SU-DHL-6 (cell line): ENCODE results near the gene MUC20.
"Not testable (repeated sequence)": the region's sequence is repeated elsewhere in the genome, so short reads cannot be mapped to it uniquely, and the experiment has no call there.

ENCODE experiments used
- EZH2phosphoT487 ChIP-seq: fragments of 200-600 bp; sonication (generic), shearing (Covaris generic); conservative IDR thresholded peaks from 2 replicates; pipeline ENCODE4 v1.6.1; 2018; ENCODE audit warnings: mild to moderate bottlenecking, antibody characterized with exemption, low read length, moderate library complexity, mixed read lengths
- TF ChIP-seq, protein P1 (sequence below): fragments of 200-600 bp; sonication (generic); IDR thresholded peaks from one replicate; pipeline ENCODE4 v1.5.1; 2017; ENCODE audit warnings: antibody characterized with exemption, mild to moderate bottlenecking, low read length, moderate library complexity; ENCODE audit not compliant: insufficient read depth, poor library complexity, severe bottlenecking

DNA sequence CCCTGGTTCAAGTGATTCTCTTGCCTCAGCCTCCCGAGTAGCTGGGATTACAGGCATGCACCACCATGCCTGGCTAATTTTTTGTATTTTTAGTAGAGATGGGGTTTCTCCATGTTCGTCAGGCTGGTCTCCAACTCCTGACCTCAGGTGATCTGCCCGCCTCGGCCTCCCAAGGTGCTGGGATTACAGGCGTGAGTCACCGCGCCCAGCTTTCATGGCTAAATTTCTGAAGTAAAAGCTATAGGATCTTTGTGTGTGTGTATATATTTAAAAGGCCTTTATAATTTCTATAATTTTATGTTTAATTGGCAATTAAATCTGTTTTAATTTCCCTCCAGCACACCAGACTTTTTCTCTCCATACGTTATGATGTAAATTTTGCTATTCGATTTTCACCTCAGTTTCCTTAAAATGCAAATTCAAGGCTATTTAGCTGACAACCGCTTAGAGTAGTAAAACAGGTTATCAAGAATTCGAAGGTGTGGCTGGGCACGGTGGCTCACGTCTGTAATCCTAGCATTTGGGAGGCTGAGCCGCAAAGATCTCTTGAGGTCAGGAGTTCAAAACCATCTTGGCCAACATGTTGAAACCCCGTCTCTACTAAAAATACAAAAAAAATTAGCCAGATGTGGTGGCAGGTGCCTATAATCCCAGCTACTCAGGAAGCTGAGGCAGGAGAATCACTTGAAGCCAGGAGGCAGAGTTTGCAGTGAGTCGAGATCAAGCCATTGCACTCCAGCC is 1.1 kb upstream of the MUC20 start:
- TF ChIP-seq, protein P1, sequence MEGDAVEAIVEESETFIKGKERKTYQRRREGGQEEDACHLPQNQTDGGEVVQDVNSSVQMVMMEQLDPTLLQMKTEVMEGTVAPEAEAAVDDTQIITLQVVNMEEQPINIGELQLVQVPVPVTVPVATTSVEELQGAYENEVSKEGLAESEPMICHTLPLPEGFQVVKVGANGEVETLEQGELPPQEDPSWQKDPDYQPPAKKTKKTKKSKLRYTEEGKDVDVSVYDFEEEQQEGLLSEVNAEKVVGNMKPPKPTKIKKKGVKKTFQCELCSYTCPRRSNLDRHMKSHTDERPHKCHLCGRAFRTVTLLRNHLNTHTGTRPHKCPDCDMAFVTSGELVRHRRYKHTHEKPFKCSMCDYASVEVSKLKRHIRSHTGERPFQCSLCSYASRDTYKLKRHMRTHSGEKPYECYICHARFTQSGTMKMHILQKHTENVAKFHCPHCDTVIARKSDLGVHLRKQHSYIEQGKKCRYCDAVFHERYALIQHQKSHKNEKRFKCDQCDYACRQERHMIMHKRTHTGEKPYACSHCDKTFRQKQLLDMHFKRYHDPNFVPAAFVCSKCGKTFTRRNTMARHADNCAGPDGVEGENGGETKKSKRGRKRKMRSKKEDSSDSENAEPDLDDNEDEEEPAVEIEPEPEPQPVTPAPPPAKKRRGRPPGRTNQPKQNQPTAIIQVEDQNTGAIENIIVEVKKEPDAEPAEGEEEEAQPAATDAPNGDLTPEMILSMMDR, result not testable (repeated sequence)
- TF ChIP-seq EZH2phosphoT487, result not testable (repeated sequence)
